ENCODE results near the gene BMP6.

DNA sequence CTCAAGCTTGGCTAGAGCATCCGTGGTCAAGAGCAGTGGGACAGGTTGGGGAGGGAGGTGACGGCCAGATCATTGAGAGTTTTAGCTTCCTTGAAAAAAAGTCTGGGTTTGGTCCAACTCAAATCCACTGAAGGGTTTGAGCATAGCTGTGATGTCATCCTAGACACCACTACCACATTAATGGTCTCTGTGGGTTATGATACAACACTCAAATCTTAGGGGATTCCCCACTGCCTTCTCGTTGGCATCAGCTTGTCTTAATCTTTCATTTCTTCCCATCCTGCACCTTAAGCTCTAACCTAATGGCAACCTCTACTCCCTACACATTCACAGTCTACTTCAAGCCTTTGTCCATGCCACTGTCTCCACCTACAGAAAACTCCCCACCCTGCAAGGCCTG, 77.3 kb downstream of the BMP6 start:
- TF ChIP-seq, protein P1, sequence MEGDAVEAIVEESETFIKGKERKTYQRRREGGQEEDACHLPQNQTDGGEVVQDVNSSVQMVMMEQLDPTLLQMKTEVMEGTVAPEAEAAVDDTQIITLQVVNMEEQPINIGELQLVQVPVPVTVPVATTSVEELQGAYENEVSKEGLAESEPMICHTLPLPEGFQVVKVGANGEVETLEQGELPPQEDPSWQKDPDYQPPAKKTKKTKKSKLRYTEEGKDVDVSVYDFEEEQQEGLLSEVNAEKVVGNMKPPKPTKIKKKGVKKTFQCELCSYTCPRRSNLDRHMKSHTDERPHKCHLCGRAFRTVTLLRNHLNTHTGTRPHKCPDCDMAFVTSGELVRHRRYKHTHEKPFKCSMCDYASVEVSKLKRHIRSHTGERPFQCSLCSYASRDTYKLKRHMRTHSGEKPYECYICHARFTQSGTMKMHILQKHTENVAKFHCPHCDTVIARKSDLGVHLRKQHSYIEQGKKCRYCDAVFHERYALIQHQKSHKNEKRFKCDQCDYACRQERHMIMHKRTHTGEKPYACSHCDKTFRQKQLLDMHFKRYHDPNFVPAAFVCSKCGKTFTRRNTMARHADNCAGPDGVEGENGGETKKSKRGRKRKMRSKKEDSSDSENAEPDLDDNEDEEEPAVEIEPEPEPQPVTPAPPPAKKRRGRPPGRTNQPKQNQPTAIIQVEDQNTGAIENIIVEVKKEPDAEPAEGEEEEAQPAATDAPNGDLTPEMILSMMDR (IDR thresholded peaks at IDR 0.05) = no peak
- no peak for TF ChIP-seq POLR2A (IDR thresholded peaks at IDR 0.05)
- no peak for TF ChIP-seq POLR2AphosphoS5 (IDR thresholded peaks at IDR 0.05)
- no peak for TF ChIP-seq EP300 (IDR thresholded peaks at IDR 0.05)
